G401.6 (cell line): ENCODE results near the gene HECTD1.
"Not testable (repeated sequence)": the region's sequence is repeated elsewhere in the genome, so short reads cannot be mapped to it uniquely, and the experiment has no call there.

Experiments used
- FAIRE-seq: peaks from 2 replicates; lab custom pipeline; 2012; peaks lifted over from hg19 to GRCh38; lab: Jason Lieb, UNC

HECTD1 gene

GRCh38 chr14:31090883-31091764 is 116.5 kb downstream of the HECTD1 start:
- no peak for FAIRE-seq

- not testable (repeated sequence) for FAIRE-seq
Measured at GRCh38 chr14:31086466-31086865, 121.1 kb downstream of the HECTD1 start.

- no peak for FAIRE-seq
Measured at GRCh38 chr14:31085027-31085426, 122.6 kb downstream of the HECTD1 start.

- no peak for FAIRE-seq
Measured at GRCh38 chr14:31084385-31084784, 123.2 kb downstream of the HECTD1 start.

- no peak for FAIRE-seq
Measured at GRCh38 chr14:31083781-31084180, 123.8 kb downstream of the HECTD1 start.

GRCh38 chr14:31080484-31080883 is 127.1 kb downstream of the HECTD1 start:
- FAIRE-seq, result no peak

- FAIRE-seq, result no peak
Measured at GRCh38 chr14:31080056-31080455, 127.5 kb downstream of the HECTD1 start.

- FAIRE-seq, result no peak
Measured at GRCh38 chr14:31078766-31079165, 128.8 kb downstream of the HECTD1 start.

GRCh38 chr14:31075144-31075543 is 132.4 kb downstream of the HECTD1 start:
- no peak for FAIRE-seq

GRCh38 chr14:31071151-31071550 is 136.4 kb downstream of the HECTD1 start:
- FAIRE-seq, result no peak

- FAIRE-seq, result no peak
Measured at GRCh38 chr14:31070431-31070830, 137.2 kb downstream of the HECTD1 start.

GRCh38 chr14:31069343-31069742 is 138.2 kb downstream of the HECTD1 start:
- FAIRE-seq, result no peak

- no peak for FAIRE-seq
Measured at GRCh38 chr14:31068235-31068634, 139.4 kb downstream of the HECTD1 start.

GRCh38 chr14:31062908-31063307 is 144.7 kb downstream of the HECTD1 start:
- FAIRE-seq, result not testable (repeated sequence)

GRCh38 chr14:31060253-31060875 is 147.2 kb downstream of the HECTD1 start:
- no peak for FAIRE-seq

GRCh38 chr14:31059152-31059924 is 148.3 kb downstream of the HECTD1 start:
- no peak for FAIRE-seq

- no peak for FAIRE-seq
Measured at GRCh38 chr14:31057701-31058364, 149.8 kb downstream of the HECTD1 start.

- FAIRE-seq, result no peak
Measured at GRCh38 chr14:31057035-31057434, 150.6 kb downstream of the HECTD1 start.

- not testable (repeated sequence) for FAIRE-seq
Measured at GRCh38 chr14:31052905-31053586, 154.5 kb downstream of the HECTD1 start.

- no peak for FAIRE-seq
Measured at GRCh38 chr14:31051511-31051910, 156.1 kb downstream of the HECTD1 start.

GRCh38 chr14:31051023-31051422 is 156.6 kb downstream of the HECTD1 start:
- no peak for FAIRE-seq
